Measurements from ENCODE around the gene PTGFRN. TPM values are rescaled to one million over a fixed set of nuclear protein-coding genes. Genes with fewer than 3 reads are reported as not detected.

PTGFRN gene
- total RNA-seq, 2 donors from 2014 or later = 41.6 to 43.2 TPM

DNA sequence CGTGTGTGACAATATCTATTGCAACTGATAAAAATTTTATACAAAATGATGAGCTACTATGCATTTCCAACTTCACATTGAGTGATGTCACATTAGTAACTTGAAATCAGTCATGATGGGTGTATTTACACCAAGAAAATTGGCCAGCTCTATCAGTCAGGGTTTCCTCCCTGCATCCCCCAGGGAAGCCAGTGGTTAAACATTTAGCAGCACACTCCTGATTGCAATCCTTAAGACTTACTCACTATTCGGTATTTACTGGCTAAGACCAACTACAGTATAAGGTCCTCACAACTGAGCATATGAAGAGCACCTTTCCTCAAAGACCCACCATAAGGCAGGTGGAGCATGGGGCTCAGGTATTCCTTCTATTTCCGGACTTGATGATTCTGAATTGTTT, 41.3 kb upstream of the PTGFRN start:
- no peaks in the 10 kb centered on the region for H3K9me3 Mint-ChIP-seq
- Histone ChIP-seq H3K4me3 (ENCODE audit: low read length) (no peak overlapping the region), H3K4me1 (ENCODE audit: control insufficient read depth, insufficient read depth, low read length) (no peaks in the 10 kb centered on the region), H3K27me3 (ENCODE audit: control insufficient read depth, insufficient read depth, low read length, poor library complexity, severe bottlenecking) (no peaks in the 10 kb centered on the region), H3K9ac (ENCODE audit: extremely low read depth, low read length, poor library complexity, severe bottlenecking) (no peak overlapping the region), H3K27ac (ENCODE audit: low read depth, low read length) (no peak overlapping the region), H3K9me3 (ENCODE audit: control insufficient read depth, low read length) (peaks cover 12% of the 10 kb centered on the region), H3K36me3 (ENCODE audit: control insufficient read depth, insufficient read depth, low read length) (no peaks in the 10 kb centered on the region)
- no peaks in the 10 kb centered on the region for H3K36me3 Mint-ChIP-seq (ENCODE audit: low read depth)
- H3K27me3 Mint-ChIP-seq (ENCODE audit: insufficient read depth) = peaks cover 3% of the 10 kb centered on the region
- no peak overlapping the region for H3K4me3 Mint-ChIP-seq
- H3K4me1 Mint-ChIP-seq = no peaks in the 10 kb centered on the region
- DNase-seq = no peak
- no peak overlapping the region for H3K27ac Mint-ChIP-seq
- TF ChIP-seq, protein P1, sequence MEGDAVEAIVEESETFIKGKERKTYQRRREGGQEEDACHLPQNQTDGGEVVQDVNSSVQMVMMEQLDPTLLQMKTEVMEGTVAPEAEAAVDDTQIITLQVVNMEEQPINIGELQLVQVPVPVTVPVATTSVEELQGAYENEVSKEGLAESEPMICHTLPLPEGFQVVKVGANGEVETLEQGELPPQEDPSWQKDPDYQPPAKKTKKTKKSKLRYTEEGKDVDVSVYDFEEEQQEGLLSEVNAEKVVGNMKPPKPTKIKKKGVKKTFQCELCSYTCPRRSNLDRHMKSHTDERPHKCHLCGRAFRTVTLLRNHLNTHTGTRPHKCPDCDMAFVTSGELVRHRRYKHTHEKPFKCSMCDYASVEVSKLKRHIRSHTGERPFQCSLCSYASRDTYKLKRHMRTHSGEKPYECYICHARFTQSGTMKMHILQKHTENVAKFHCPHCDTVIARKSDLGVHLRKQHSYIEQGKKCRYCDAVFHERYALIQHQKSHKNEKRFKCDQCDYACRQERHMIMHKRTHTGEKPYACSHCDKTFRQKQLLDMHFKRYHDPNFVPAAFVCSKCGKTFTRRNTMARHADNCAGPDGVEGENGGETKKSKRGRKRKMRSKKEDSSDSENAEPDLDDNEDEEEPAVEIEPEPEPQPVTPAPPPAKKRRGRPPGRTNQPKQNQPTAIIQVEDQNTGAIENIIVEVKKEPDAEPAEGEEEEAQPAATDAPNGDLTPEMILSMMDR (conservative IDR thresholded peaks at IDR 0.05) = no peak
- WGBS, 2 experiments (ENCODE audit: insufficient coverage in 1 of 2, insufficient read length in 1 of 2) = 50 to 63% methylated on average over 2 to 3 of the region's 3 CpGs

DNA sequence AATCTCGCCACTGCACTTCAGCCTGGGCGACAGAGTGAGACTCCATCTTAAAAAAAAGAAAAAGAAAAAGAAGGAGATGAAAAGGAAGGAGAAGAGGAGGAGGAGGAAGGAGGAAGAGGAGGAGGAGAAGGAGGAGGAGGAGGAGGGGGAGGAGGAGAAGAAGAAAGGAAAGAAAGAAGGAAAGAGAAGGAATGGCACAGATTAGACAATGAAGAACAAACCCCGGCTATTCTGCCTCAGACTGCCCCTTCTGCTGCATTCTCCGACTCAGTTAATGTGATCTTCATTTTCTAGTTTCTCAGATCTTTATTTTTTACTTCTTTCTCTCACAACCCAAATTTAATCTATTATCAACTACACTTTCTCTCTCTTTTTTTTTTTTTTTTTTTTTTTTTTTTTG, 40.1 kb upstream of the PTGFRN start:
- Mint-ChIP-seq H3K27me3 (ENCODE audit: insufficient read depth) (peaks cover 3% of the 10 kb centered on the region), H3K4me3 (no peak overlapping the region), H3K4me1 (no peaks in the 10 kb centered on the region), H3K9me3 (no peaks in the 10 kb centered on the region), H3K27ac (no peak overlapping the region), H3K36me3 (ENCODE audit: low read depth) (no peaks in the 10 kb centered on the region)
- Histone ChIP-seq H3K27ac (ENCODE audit: low read depth, low read length) (no peak overlapping the region), H3K4me1 (ENCODE audit: control insufficient read depth, insufficient read depth, low read length) (no peaks in the 10 kb centered on the region), H3K36me3 (ENCODE audit: control insufficient read depth, insufficient read depth, low read length) (no peaks in the 10 kb centered on the region), H3K9me3 (ENCODE audit: control insufficient read depth, low read length) (peaks cover 12% of the 10 kb centered on the region), H3K27me3 (ENCODE audit: control insufficient read depth, insufficient read depth, low read length, poor library complexity, severe bottlenecking) (no peaks in the 10 kb centered on the region), H3K4me3 (ENCODE audit: low read length) (no peak overlapping the region), H3K9ac (ENCODE audit: extremely low read depth, low read length, poor library complexity, severe bottlenecking) (no peak overlapping the region)
- TF ChIP-seq, protein P1 (conservative IDR thresholded peaks at IDR 0.05) = no peak
- 90 to 100% methylated on average over 1 to 4 of the region's 4 CpGs for WGBS, 2 experiments (ENCODE audit: insufficient coverage in 1 of 2, insufficient read length in 1 of 2)
- DNase-seq = no peak

DNA sequence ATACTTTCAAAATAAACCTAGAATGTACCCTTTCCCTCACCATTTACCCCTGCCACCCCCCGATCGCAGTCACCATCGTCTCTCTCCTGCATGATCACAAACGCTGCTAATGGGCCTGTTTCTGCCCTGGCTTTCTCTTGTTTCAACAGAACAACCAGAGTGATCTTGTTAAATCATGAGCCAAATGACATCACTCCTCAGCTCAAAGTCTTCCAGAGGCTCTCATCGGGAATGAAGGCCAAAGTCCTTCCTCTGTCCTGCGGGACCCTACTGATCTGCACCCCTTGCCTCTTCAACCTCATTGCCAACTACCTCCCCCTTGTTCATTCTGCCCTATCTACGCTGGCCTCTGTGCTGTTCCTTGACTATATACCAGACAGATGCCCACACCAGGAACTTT, 39.4 kb upstream of the PTGFRN start:
- Mint-ChIP-seq H3K4me1 (no peaks in the 10 kb centered on the region), H3K4me3 (no peak overlapping the region), H3K27me3 (ENCODE audit: insufficient read depth) (peaks cover 3% of the 10 kb centered on the region), H3K36me3 (ENCODE audit: low read depth) (no peaks in the 10 kb centered on the region), H3K27ac (no peak overlapping the region), H3K9me3 (no peaks in the 10 kb centered on the region)
- no peaks in the 10 kb centered on the region for H3K36me3 ChIP-seq (ENCODE audit: control insufficient read depth, insufficient read depth, low read length)
- TF ChIP-seq, protein P1 (conservative IDR thresholded peaks at IDR 0.05) = no peak
- no peaks in the 10 kb centered on the region for H3K27me3 ChIP-seq (ENCODE audit: control insufficient read depth, insufficient read depth, low read length, poor library complexity, severe bottlenecking)
- WGBS, 2 experiments (ENCODE audit: insufficient coverage in 1 of 2, insufficient read length in 1 of 2) = 93 to 94% methylated on average over 7 of the region's 7 CpGs
- no peak overlapping the region for H3K4me3 ChIP-seq (ENCODE audit: low read length)
- no peak for DNase-seq
- no peaks in the 10 kb centered on the region for H3K4me1 ChIP-seq (ENCODE audit: control insufficient read depth, insufficient read depth, low read length)
- H3K27ac ChIP-seq (ENCODE audit: low read depth, low read length) = no peak overlapping the region
- no peak overlapping the region for H3K9ac ChIP-seq (ENCODE audit: extremely low read depth, low read length, poor library complexity, severe bottlenecking)
- peaks cover 12% of the 10 kb centered on the region for H3K9me3 ChIP-seq (ENCODE audit: control insufficient read depth, low read length)
